C4-2B (cell line): ENCODE data around the gene ZSCAN5A.

Experiments
- CTCF ChIP-seq: fragments of 450-650 bp; conservative IDR thresholded peaks from 2 replicates; pipeline ENCODE4 v1.5.1; 2017; ENCODE audit warnings: mild to moderate bottlenecking
- ZFX ChIP-seq: fragments of 450-650 bp; IDR thresholded peaks from 2 replicates; pipeline ENCODE4 v1.6.1; 2017

- no peak for TF ChIP-seq CTCF
- no peak for TF ChIP-seq ZFX
These were observed 42.3 kb upstream of the ZSCAN5A start for GRCh38 chr19:56356944-56357343.
